ENCODE measurements around the gene PPP1CA.

DNA sequence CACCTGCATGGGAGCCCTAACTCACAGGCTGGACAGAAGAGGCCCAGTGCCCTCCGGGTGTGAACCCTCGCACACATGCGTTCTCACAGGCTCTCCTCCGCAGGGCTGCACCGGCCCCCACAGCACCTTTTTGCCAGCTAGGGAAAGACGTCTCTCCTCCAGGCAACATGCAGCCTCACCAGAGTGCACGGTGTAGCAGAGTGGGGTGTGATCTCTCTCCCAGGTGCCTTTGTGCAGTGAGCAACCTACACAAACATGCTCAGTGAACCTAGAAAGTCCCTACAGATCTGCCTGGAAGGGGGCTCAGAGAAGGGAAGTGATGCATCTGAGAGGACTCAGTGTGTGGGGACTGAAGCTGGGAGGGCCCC lies 10.1 kb upstream of the PPP1CA start:
- TF ChIP-seq, protein P1, sequence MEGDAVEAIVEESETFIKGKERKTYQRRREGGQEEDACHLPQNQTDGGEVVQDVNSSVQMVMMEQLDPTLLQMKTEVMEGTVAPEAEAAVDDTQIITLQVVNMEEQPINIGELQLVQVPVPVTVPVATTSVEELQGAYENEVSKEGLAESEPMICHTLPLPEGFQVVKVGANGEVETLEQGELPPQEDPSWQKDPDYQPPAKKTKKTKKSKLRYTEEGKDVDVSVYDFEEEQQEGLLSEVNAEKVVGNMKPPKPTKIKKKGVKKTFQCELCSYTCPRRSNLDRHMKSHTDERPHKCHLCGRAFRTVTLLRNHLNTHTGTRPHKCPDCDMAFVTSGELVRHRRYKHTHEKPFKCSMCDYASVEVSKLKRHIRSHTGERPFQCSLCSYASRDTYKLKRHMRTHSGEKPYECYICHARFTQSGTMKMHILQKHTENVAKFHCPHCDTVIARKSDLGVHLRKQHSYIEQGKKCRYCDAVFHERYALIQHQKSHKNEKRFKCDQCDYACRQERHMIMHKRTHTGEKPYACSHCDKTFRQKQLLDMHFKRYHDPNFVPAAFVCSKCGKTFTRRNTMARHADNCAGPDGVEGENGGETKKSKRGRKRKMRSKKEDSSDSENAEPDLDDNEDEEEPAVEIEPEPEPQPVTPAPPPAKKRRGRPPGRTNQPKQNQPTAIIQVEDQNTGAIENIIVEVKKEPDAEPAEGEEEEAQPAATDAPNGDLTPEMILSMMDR (IDR thresholded peaks at IDR 0.05; ENCODE audit: insufficient read depth, low read length): no peak
- TF ChIP-seq, protein P2, sequence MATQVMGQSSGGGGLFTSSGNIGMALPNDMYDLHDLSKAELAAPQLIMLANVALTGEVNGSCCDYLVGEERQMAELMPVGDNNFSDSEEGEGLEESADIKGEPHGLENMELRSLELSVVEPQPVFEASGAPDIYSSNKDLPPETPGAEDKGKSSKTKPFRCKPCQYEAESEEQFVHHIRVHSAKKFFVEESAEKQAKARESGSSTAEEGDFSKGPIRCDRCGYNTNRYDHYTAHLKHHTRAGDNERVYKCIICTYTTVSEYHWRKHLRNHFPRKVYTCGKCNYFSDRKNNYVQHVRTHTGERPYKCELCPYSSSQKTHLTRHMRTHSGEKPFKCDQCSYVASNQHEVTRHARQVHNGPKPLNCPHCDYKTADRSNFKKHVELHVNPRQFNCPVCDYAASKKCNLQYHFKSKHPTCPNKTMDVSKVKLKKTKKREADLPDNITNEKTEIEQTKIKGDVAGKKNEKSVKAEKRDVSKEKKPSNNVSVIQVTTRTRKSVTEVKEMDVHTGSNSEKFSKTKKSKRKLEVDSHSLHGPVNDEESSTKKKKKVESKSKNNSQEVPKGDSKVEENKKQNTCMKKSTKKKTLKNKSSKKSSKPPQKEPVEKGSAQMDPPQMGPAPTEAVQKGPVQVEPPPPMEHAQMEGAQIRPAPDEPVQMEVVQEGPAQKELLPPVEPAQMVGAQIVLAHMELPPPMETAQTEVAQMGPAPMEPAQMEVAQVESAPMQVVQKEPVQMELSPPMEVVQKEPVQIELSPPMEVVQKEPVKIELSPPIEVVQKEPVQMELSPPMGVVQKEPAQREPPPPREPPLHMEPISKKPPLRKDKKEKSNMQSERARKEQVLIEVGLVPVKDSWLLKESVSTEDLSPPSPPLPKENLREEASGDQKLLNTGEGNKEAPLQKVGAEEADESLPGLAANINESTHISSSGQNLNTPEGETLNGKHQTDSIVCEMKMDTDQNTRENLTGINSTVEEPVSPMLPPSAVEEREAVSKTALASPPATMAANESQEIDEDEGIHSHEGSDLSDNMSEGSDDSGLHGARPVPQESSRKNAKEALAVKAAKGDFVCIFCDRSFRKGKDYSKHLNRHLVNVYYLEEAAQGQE (IDR thresholded peaks at IDR 0.05; ENCODE audit: insufficient replicate concordance, low read depth): no peak
- no peak for TF ChIP-seq POLR2AphosphoS5 (IDR thresholded peaks at IDR 0.05; ENCODE audit: low read depth)
